NCI-H1105 (cell line): ENCODE results near the gene PACRG.

Source experiments
- DNase-seq: peaks from one replicate; lab custom pipeline; 2025; lab: John Stamatoyannopoulos, UW

PACRG gene

GRCh38 chr6:163177892-163178420 is 450.2 kb downstream of the PACRG start:
- no peak for DNase-seq

- no peak for DNase-seq
These were observed 451.3 kb downstream of the PACRG start for GRCh38 chr6:163179061-163179460.

- DNase-seq, result no peak
These were observed 451.9 kb downstream of the PACRG start for GRCh38 chr6:163179721-163180120.

- no peak for DNase-seq
These were observed 453.2 kb downstream of the PACRG start for GRCh38 chr6:163180874-163181541.

- DNase-seq, result no peak
These were observed 453.9 kb downstream of the PACRG start for GRCh38 chr6:163181666-163182180.

- no peak for DNase-seq
These were observed 454.9 kb downstream of the PACRG start for GRCh38 chr6:163182696-163183095.

GRCh38 chr6:163183806-163184205 is 456.0 kb downstream of the PACRG start:
- no peak for DNase-seq

GRCh38 chr6:163185744-163186143 is 458.0 kb downstream of the PACRG start:
- DNase-seq, result no peak

GRCh38 chr6:163186527-163186926 is 458.8 kb downstream of the PACRG start:
- no peak for DNase-seq

- DNase-seq, result no peak
These were observed 459.4 kb downstream of the PACRG start for GRCh38 chr6:163187201-163187600.

GRCh38 chr6:163187606-163188005 is 459.8 kb downstream of the PACRG start:
- DNase-seq, result no peak

GRCh38 chr6:163188746-163189145 is 461.0 kb downstream of the PACRG start:
- no peak for DNase-seq

GRCh38 chr6:163189609-163190008 is 461.8 kb downstream of the PACRG start:
- no peak for DNase-seq

- DNase-seq, result no peak
These were observed 463.0 kb downstream of the PACRG start for GRCh38 chr6:163190786-163191185.

GRCh38 chr6:163191704-163192537 is 464.1 kb downstream of the PACRG start:
- no peak for DNase-seq

GRCh38 chr6:163192591-163192990 is 464.8 kb downstream of the PACRG start:
- no peak for DNase-seq

- no peak for DNase-seq
These were observed 465.6 kb downstream of the PACRG start for GRCh38 chr6:163193326-163193725.

- no peak for DNase-seq
These were observed 468.2 kb downstream of the PACRG start for GRCh38 chr6:163195721-163196691.

- no peak for DNase-seq
These were observed 470.1 kb downstream of the PACRG start for GRCh38 chr6:163197839-163198238.

GRCh38 chr6:163198396-163198795 is 470.6 kb downstream of the PACRG start:
- DNase-seq, result no peak

GRCh38 chr6:163199371-163199770 is 471.6 kb downstream of the PACRG start:
- DNase-seq, result no peak

GRCh38 chr6:163200289-163200688 is 472.5 kb downstream of the PACRG start:
- no peak for DNase-seq
